HepG2 (cell line): ENCODE results near the gene STUM.

Experiments
- FOXK2 ChIP-seq: fragments of 450-650 bp; IDR thresholded peaks from 2 replicates; pipeline ENCODE4 v1.6.1; 2016
- ISL2 ChIP-seq: sonication (generic); formaldehyde crosslinking; IDR thresholded peaks from 2 replicates; pipeline ENCODE4 v1.5.0; 2020; ENCODE audit warnings: missing genetic modification reagents
- ISX ChIP-seq: sonication (generic); formaldehyde crosslinking; conservative IDR thresholded peaks from 2 replicates; pipeline ENCODE4 v1.5.0; 2020; ENCODE audit warnings: missing genetic modification reagents
- POLR2A ChIP-seq, 2 experiments: IDR thresholded peaks; 2 replicates each; pipeline ENCODE4 v1.6.1; 2011; ENCODE audit warnings: low read depth in 2 of 2, low read length in 2 of 2, mild to moderate bottlenecking in 1 of 2, moderate library complexity in 1 of 2; ENCODE audit not compliant: insufficient read depth in 1 of 2

GRCh38 chr1:226609836-226610455, 61.4 kb downstream of the STUM start:
- TF ChIP-seq ISL2 (CRISPR knock-in tag), result no peak
- no peak for TF ChIP-seq FOXK2
- TF ChIP-seq ISX, result no peak
- TF ChIP-seq POLR2A (IDR thresholded peaks at IDR 0.05; ENCODE audit: insufficient read depth in 1 of 2, low read depth in 2 of 2, low read length in 2 of 2), result no peak
